ENCODE data around the gene GRXCR2. TPM values are rescaled to one million over a fixed set of nuclear protein-coding genes. Genes with fewer than 3 reads are reported as not detected.
A peak's percentile ranks its signal among the peaks of the same experiment; 100 is the strongest.
"Not testable (repeated sequence)": the region's sequence is repeated elsewhere in the genome, so short reads cannot be mapped to it uniquely, and the experiment has no call there.

GRXCR2 gene
- total RNA-seq, 1 donor: not detected

DNA sequence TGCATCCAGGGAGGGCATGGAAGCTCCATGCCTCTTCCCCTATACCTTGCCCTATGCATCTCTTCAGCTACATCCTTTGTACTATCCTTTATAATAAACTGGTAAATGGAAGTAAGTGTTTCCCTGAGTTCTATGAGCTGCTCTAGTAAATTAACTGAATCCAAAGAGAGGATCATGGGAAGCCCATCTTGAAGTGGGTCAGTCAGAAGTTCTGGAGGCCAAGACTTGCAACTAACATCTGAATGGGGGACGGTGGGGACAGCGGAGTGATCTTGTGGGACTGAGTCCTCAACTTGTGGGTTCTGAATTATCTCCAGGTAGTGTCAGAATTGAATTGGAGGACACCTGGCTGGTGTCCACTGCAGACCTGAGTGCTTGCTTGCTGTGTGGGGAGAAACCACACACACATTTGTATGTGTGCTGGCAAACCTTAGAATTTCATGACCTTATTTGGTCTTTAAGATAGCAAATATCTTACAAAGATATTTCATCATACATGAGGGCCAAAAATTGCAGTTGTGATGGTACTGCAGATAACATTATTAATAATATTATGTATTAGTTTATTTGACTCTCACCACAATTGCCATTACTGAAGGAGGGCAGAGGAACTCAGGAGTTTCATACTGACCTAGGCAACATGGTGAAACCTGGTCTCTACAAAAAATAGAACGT, 32.2 kb downstream of the GRXCR2 start:
- no peak for DNase-seq (ENCODE audit: low read depth in 2 of 3, low spot score in 2 of 3)

DNA sequence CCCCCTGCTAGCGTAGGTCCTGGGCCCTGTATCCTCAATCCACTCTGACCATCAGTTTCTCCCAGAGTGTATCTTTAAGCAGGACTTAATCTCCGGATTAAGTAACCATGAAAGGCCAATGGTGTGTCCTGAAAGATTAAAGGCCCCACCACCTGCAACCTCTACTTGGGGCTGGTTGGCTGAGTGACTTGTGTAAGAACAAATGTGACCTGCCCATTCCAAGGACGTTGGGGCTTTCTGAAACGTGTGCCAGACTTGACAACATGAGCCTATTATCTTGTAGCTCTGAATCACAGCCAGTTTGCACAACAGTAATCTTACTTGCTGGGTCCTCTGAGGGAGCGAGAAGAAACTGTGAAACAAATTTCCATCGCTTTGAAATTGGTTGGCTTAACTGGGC, 34.5 kb downstream of the GRXCR2 start:
- DNase-seq (ENCODE audit: low read depth in 2 of 3, low spot score in 2 of 3): no peak

DNA sequence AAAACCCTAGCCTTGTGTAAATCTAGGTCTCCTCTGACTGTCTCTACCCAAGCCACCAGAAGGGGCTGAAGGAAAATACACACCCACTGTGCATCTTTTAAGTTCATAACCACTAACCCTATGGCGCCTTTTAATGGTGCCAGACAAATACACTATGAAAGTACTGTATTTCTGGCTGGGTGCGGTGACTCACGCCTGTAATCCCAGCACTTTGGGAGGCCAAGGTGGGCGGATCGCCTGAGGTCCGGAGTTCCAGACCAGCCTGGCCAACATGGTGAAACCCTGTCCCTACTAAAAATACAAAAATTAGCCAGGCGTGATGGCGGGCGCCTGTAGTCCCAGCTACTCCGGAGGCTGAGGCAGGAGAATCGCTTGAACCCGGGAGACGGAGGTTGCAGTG, 36.6 kb downstream of the GRXCR2 start:
- DNase-seq (ENCODE audit: low read depth in 2 of 3, low spot score in 2 of 3): not testable (repeated sequence)

DNA sequence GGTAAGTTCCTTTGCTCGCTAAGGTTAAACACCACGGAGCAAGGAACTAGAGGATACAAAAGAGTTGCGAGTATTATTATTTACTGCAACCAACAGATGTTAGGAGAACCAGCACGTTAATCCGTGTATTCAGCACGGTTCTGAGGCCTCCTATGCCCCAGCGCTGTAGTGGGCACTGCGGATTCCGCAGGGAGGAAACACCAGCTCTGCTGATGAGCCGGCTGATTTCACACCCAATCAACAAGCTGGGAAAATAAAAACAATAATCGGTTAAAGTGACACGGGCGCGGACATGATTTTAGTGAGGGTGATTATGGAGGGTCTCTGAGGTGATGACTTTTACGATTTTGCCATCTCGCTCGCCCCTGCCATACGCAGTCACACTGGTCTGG, 37.0 kb downstream of the GRXCR2 start:
- no peak for DNase-seq (ENCODE audit: low read depth in 2 of 3, low spot score in 2 of 3)

DNA sequence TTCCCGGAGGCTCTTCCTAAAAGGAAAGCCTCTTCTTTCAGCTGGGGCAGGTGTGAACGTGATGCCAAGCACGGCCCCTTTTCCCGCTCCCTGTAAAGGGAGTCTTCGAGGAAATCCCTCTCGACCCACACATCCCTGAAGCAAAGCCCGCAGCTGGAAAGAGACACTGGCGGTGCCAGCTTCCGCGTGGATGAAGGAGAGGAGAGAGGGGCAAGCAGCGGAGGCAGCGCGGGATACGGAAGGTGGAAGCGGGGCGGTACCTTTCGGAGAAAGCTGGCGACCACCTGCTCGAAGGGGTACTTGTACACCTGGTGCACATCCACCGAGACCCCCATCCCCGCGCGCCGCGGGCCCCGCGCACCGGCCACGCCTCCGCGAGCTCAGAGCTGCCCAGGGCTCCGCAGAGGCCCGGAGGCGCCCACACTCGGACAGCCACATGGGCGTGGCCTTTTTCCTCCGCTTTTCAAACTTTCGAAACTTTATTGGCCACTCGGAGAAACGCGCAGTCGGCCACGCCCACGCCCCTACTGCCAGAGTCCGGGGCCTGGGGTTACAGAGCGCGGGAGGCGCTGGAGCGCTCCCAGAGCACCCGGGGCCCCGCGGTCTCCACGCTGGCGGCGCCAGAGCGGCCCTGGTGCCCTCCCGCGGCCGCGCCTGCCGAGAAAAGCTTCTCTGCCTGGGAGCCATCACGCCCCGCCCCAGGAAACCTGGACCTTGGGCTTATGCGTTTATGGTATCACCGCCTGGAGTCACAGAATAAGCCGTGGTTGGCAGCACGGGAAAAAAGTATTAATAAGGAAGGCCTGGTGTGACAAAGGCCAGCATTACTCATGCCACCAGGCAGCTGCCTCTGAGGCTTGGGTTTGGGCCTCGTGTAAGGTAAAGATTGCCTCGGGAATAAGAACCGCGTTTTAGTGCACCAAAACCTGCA, 37.6 kb downstream of the GRXCR2 start, which contains the start of gene PRELID2:
PRELID2 (minus strand) TSS at position 426 of the 931 bp plus-strand sequence; CDS start at position 335, 91 bp downstream.
- DNase-seq (ENCODE audit: low read depth in 2 of 3, low spot score in 2 of 3): peak in 2 of 3 donors; percentile 91 to 95

DNA sequence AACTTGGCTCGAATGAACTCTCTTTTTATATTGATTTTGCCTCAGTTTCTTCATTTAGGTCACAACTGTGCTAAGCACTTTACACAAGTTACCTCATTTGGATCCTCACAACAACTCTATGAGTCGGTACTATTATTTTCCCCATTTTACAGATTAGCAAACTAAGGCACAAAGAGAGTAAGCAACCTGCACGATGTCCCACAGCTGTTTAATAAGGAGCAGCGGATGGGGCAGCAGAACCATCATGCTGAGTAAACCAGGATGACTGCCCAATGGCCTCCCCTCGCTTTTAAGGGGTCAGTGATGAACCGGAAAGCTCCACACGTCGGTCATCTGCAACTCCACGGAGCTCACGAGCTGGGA, 38.3 kb downstream of the GRXCR2 start:
- peak in 1 of 3 donors; percentile 29 for DNase-seq (ENCODE audit: low read depth in 2 of 3, low spot score in 2 of 3)

DNA sequence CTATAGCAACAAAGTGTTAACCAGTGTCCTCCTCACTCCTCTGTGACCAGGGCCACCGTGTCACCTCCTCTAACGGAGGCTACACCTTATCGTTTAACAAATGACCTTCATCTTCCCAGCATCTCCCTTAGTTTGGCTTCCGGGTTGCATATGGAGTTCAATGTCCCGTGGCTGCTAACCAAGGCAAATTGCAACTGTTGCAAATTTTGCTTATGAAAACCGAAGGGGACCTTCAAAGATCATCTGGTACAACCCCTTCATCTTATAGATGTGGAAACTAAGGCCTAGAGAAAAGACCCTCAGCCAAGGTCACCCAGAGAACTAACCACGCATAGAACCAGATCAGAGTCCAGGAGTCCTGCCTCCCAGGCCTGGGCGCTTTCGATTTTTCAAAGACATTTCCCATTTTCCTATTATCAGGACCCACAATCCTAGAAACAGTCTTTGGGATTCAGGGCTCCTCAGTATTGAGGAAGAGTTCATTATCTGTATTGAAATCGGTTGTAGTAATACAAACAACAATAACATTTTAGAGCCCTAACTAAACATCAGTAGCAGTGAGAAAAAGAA, 39.1 kb downstream of the GRXCR2 start:
- no peak for DNase-seq (ENCODE audit: low read depth in 2 of 3, low spot score in 2 of 3)

DNA sequence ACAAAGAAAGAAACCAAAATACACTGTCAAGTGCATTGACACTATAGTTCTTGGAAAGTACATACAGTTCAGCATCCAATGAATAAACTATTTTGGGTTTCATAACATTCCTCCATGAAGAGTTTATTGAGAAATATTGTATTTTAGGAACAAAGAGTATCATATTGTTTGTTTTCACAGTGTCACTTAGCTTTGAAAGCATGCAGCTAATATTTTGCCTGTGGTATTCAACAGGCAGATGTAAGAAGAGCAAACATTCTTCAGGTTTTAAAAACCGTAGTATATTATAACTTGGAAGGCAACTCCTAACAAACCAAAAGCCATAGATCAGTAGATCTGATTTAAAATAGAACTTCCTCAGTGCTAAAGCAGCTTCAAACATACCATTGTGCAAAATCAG, 42.2 kb downstream of the GRXCR2 start:
- DNase-seq (ENCODE audit: low read depth in 2 of 3, low spot score in 2 of 3): no peak

DNA sequence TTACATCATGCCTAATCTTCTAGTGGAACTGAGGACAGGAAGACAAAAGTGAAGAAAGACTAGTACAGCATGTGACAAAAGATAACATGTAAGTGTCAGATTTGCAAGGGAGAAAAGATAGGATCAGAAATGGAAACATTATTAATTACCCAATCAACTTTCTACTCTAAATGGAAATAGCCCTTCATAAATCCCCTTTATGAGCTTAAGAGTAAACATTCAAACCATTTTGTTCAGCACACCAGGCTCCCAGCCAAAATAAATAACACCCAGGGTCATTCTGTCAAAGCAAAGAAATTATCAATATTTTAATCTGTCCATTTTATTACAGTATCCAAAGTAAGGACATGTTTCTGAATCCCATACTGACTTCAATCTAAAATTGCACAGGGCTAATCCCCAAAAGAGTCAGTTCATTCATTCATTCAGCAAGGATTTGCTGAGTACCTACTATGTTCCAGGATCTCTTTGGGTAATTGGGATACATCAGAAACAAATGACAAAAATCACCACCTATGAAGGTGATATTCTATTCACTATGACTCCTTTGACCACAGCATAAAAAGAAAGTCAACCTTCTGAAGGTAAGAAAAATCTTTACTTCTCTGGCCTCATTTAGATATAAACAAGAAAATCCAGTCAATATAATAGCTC, 43.0 kb downstream of the GRXCR2 start:
- no peak for DNase-seq (ENCODE audit: low read depth in 2 of 3, low spot score in 2 of 3)

DNA sequence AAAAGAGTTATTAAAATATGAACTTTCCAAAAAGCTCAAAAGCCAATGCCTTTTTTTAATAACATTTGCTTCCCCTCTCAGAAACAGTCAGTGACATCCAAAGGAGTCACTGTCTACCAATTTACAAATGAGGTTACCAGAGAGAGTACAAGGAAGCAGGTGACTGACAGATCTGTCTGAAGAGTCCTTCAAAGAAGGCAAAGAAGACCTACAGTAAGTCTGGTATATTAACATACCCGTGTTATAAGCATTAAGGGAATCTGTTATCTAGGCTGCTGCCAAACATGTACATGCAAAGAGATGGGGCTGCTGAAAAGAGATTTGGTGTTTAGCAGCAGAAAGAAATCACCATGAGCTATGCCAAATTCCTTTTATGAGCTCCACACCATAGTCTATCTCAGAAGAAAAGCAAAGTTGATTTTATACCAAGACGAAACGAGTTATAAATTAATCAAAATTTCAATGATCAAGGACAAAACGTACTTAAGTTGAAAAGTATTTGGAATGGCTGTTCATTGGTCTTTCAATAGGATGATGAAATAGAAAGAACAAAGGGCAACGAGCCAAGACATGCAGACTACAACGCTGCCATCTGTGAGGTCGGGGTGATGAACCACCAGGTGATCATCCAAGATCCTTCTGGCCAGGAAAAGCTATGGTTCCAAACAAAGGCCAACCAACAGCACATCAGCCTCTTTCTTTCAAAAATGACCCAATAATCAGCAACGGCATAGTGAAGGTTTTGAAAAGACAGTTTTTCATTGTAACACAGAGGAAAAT, 45.7 kb downstream of the GRXCR2 start:
- DNase-seq (ENCODE audit: low read depth in 2 of 3, low spot score in 2 of 3): no peak

DNA sequence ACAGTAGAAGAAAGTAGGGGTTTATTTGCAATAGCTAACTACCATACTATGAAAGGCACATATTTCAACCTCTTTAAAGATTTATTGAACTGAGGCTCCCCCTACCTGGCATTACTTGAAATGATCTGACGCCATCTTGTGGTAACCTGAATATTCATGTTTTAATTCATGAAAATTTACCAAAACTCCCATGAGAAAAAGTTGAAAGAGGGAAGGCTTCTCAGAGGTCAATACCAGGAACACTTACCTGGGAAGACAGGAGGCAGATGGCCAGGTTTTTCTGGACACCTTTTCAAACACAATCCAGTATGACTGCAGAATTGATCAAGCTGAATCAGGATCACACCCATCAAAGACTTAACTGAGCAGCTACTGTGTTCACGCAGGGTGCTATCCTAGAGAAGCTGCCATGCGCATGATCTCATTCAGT, 47.0 kb downstream of the GRXCR2 start:
- peak in 2 of 3 donors; percentile 49 to 71 for DNase-seq (ENCODE audit: low read depth in 2 of 3, low spot score in 2 of 3)

DNA sequence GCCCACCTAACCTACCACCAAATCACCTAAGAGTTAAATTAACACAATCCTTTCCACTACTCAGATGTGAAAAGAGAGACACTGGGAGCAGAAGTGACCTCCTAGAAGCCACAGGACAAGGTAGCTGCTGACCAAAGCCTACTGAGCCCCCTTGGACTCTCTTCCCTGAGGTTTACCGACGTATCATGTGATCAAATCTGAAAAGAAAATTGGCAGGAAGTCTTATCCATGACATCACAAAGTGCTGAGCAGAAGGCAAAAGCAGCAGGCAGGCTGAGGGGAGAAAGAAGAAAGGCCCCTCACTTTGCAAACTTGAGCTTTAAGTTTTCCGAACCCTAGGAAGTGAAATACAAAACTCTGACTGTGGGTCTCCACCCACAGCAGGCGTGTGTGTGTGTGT, 48.8 kb downstream of the GRXCR2 start:
- DNase-seq (ENCODE audit: low read depth in 2 of 3, low spot score in 2 of 3): no peak

DNA sequence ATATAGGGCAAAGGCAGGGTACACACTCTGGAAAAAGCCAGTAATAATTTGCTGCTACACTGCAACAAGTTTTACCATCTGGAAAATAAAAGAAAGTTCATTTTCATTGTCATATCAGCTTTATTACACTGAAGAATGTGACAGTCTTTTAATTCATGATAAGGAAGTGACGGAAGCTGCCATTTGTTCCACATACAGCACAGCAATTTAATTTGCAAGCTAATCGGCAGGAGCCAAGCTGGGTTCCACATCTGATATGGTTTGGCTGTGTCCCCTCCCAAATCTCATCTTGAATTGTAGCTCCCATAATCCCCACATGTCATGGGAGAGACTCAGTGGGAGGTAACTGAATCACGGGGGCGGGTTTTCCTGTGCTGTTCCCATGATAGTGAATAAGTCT, 54.2 kb downstream of the GRXCR2 start:
- DNase-seq (ENCODE audit: low read depth in 2 of 3, low spot score in 2 of 3): no peak

DNA sequence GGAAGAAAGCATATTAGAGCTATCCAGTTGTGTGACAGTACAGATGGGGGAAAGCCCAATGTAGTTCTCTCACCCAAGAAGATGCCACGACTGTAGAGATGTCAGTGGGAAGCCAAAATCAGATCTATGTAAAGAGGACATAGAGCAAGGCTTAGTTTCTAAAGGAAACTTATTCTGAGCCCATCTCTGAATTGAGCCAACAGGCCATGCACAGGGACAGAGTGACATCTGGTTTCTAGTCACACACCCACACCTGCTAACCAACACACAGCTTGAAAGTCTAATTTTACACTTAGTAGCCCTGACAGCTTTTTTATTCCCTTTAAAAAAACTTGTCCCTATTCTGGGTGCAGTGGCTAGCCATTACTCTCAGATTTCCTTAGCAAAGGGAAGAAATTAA, 59.9 kb downstream of the GRXCR2 start:
- DNase-seq (ENCODE audit: low read depth in 2 of 3, low spot score in 2 of 3): no peak

DNA sequence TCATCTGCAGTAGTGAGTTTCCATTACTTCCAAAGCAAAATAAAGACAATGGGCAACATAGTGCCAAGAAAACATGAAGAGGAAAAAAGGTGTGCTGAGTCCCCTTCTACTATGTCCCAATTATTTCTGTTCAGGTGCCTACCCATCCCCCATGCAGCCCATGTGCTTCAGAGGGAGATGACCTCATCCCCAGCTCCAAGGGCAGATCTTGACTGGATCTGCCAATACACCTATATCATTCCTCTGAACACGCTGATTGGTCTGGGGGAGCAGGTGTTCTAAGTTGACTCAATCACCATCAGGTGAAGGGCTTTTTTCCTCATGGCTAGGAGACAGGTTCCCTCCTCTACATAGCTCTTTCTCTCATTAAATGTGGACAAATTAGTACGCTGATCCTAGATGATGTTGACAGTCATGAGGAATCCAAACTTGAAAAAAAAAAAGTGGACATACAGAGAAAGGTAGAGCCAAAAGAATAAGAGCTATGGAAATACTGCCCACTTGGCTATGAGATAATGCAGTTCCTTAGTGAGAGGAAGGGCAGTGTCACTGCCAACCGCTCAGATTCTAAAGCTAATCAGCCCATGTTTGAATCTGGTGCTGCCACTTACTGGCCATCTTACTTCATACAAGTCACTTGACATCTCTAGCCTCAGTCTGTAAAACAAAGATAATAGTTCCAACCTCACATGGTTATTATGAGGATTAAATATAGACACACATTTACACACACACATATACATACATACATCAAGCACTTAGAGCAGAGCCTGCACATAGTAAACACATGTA, 60.8 kb downstream of the GRXCR2 start:
- DNase-seq (ENCODE audit: low read depth in 2 of 3, low spot score in 2 of 3): peak in 1 of 3 donors; percentile 21
